Activated gamma-delta T cell treated with Interleukin-2 at 50 U/mL for 16 hours (primary cell): ENCODE measurements around the gene NR3C1.

Experiments
- DNase-seq: peaks from one replicate; pipeline ENCODE4 v3.0.0-alpha.2; 2020

The NR3C1 gene

GRCh38 chr5:143403593-143404415 is at the start of gene NR3C1:
NR3C1 (minus strand) TSS chr5:143403686; CDS start chr5:143400839, 2,847 bp downstream.
- peak; percentile 85 for DNase-seq

GRCh38 chr5:143449772-143450171 is 46.3 kb upstream of the NR3C1 start:
- DNase-seq = no peak

GRCh38 chr5:143448518-143448917 is 45.0 kb upstream of the NR3C1 start:
- no peak for DNase-seq

GRCh38 chr5:143447983-143448382 is 44.5 kb upstream of the NR3C1 start:
- no peak for DNase-seq

- no peak for DNase-seq
Measured at GRCh38 chr5:143446535-143447226, 43.2 kb upstream of the NR3C1 start.

- no peak for DNase-seq
Measured at GRCh38 chr5:143445776-143446175, 42.3 kb upstream of the NR3C1 start.

- no peak for DNase-seq
Measured at GRCh38 chr5:143443330-143443729, 39.8 kb upstream of the NR3C1 start.

GRCh38 chr5:143442385-143442784 is 38.9 kb upstream of the NR3C1 start:
- DNase-seq = no peak

- DNase-seq = no peak
Measured at GRCh38 chr5:143440448-143441115, 37.1 kb upstream of the NR3C1 start.

GRCh38 chr5:143437666-143438273 is 34.3 kb upstream of the NR3C1 start:
- no peak for DNase-seq

GRCh38 chr5:143436871-143437270 is 33.4 kb upstream of the NR3C1 start:
- no peak for DNase-seq

GRCh38 chr5:143435210-143435657 is 31.7 kb upstream of the NR3C1 start:
- peak; percentile 30 for DNase-seq

- DNase-seq = peak; percentile 8
Measured at GRCh38 chr5:143434261-143435209, 31.0 kb upstream of the NR3C1 start.

- no peak for DNase-seq
Measured at GRCh38 chr5:143433670-143434069, 30.2 kb upstream of the NR3C1 start.

GRCh38 chr5:143432658-143433239 is 29.3 kb upstream of the NR3C1 start:
- no peak for DNase-seq

GRCh38 chr5:143431789-143432188 is 28.3 kb upstream of the NR3C1 start:
- no peak for DNase-seq

GRCh38 chr5:143428738-143429420 is 25.4 kb upstream of the NR3C1 start:
- DNase-seq = no peak

- no peak for DNase-seq
Measured at GRCh38 chr5:143428155-143428554, 24.7 kb upstream of the NR3C1 start.

- DNase-seq = no peak
Measured at GRCh38 chr5:143427122-143427735, 23.7 kb upstream of the NR3C1 start.

- no peak for DNase-seq
Measured at GRCh38 chr5:143426437-143426991, 23.0 kb upstream of the NR3C1 start.
